Suprapubic skin (tissue), 4 donors: ENCODE results near the gene SERINC5. TPM values are rescaled to one million over a fixed set of nuclear protein-coding genes. Genes with fewer than 3 reads are reported as not detected.
"Not testable (repeated sequence)": the region's sequence is repeated elsewhere in the genome, so short reads cannot be mapped to it uniquely, and the experiment has no call there.

Source experiments
- DNase-seq, 2 donors: peaks; one replicate each; pipeline ENCODE4 v3.0.0-alpha.2; 2019; ENCODE audit warnings: low spot score in 2 of 2
- H3K27ac ChIP-seq: fragments of 200-600 bp; sonication (generic); one replicate; pipeline ENCODE4 v1.5.1; 2019
- H3K27me3 ChIP-seq: fragments of 200-600 bp; sonication (generic); one replicate; pipeline ENCODE4 v1.5.1; 2019
- H3K36me3 ChIP-seq: fragments of 200-600 bp; sonication (generic); one replicate; pipeline ENCODE4 v1.5.1; 2019
- H3K4me1 ChIP-seq: fragments of 200-600 bp; sonication (generic); one replicate; pipeline ENCODE4 v1.5.1; 2019
- H3K4me3 ChIP-seq: fragments of 200-600 bp; sonication (generic); one replicate; pipeline ENCODE4 v1.5.1; 2019; ENCODE audit warnings: mild to moderate bottlenecking
- H3K9me3 ChIP-seq: fragments of 200-600 bp; sonication (generic); one replicate; pipeline ENCODE4 v1.5.1; 2019
- CTCF ChIP-seq, 2 donors: fragments of 200-600 bp in 1 of 2; fragments of 450-650 bp in 1 of 2; sonication (generic) in 1 of 2; IDR thresholded peaks; one replicate each; pipeline ENCODE4 v1.5.1; 2016 to 2019; ENCODE audit warnings: antibody characterized with exemption in 2 of 2, mild to moderate bottlenecking in 1 of 2, moderate library complexity in 1 of 2
- EP300 ChIP-seq: sonication (generic); formaldehyde crosslinking; IDR thresholded peaks from one replicate; pipeline ENCODE4 v1.6.1; 2017; ENCODE audit warnings: antibody characterized with exemption
- POLR2A ChIP-seq, 2 donors: fragments of 450-650 bp; IDR thresholded peaks; one replicate each; pipeline ENCODE4 v1.6.1; 2017; ENCODE audit warnings: antibody characterized with exemption in 2 of 2, mild to moderate bottlenecking in 2 of 2, moderate library complexity in 2 of 2
- POLR2AphosphoS5 ChIP-seq, 3 donors: sonication (generic); formaldehyde crosslinking; IDR thresholded peaks; one replicate each; pipeline ENCODE4 v1.6.1; 2017; ENCODE audit warnings: antibody characterized with exemption in 3 of 3
- WGBS: methylation state at CpG from one replicate; pipeline ENCODE4 v1.1.5; 2018; 5-methylcytosine and 5-hydroxymethylcytosine counted together
- total RNA-seq, 4 donors: library from RNA; depleted of rRNA; stranded (reverse); fragments of >200 nt; gene quantifications; one replicate each; pipeline ENCODE4 v1.1.0, GENCODE V29; 2016

SERINC5 gene
- total RNA-seq, 4 donors from 2014 or later = 53.8 to 68.8 (median 62.5) TPM

- Histone ChIP-seq H3K4me1 (no peaks in the 10 kb centered on the region), H3K4me3 (no peak overlapping the region), H3K27me3 (peaks cover 3% of the 10 kb centered on the region), H3K9me3 (no peaks in the 10 kb centered on the region), H3K36me3 (no peaks in the 10 kb centered on the region), H3K27ac (no peak overlapping the region)
- WGBS = 73% methylated on average over 1 of the region's 1 CpG
- DNase-seq = no peak
- no peak for TF ChIP-seq CTCF (IDR thresholded peaks at IDR 0.05)
These were observed 27.5 kb upstream of the SERINC5 start for GRCh38 chr5:80283360-80283759.

- no peak for TF ChIP-seq CTCF (IDR thresholded peaks at IDR 0.05)
- no peak for DNase-seq
- 65% methylated on average over 3 of the region's 3 CpGs for WGBS
- H3K27me3 ChIP-seq = peaks cover 3% of the 10 kb centered on the region
- no peak overlapping the region for H3K27ac ChIP-seq
- H3K36me3 ChIP-seq = no peaks in the 10 kb centered on the region
- H3K9me3 ChIP-seq = no peaks in the 10 kb centered on the region
- H3K4me1 ChIP-seq = no peaks in the 10 kb centered on the region
- no peak overlapping the region for H3K4me3 ChIP-seq
These were observed 26.2 kb upstream of the SERINC5 start for GRCh38 chr5:80282054-80282453.

GRCh38 chr5:80277191-80277590 lies 21.3 kb upstream of the SERINC5 start:
- Histone ChIP-seq H3K4me3 (no peak overlapping the region), H3K36me3 (no peaks in the 10 kb centered on the region), H3K27me3 (peaks cover 3% of the 10 kb centered on the region), H3K27ac (no peak overlapping the region), H3K9me3 (no peaks in the 10 kb centered on the region), H3K4me1 (no peaks in the 10 kb centered on the region)
- no peak for TF ChIP-seq POLR2AphosphoS5 (IDR thresholded peaks at IDR 0.05)
- no peak for TF ChIP-seq POLR2A (IDR thresholded peaks at IDR 0.05)
- no peak for TF ChIP-seq EP300
- TF ChIP-seq CTCF (IDR thresholded peaks at IDR 0.05) = no peak
- no peak for DNase-seq
- 23% methylated on average over 2 of the region's 2 CpGs for WGBS

- H3K4me3 ChIP-seq = no peak overlapping the region
- TF ChIP-seq POLR2A (IDR thresholded peaks at IDR 0.05) (no peak), POLR2AphosphoS5 (IDR thresholded peaks at IDR 0.05) (no peak)
- no peaks in the 10 kb centered on the region for H3K9me3 ChIP-seq
- no peaks in the 10 kb centered on the region for H3K27me3 ChIP-seq
- no peak for DNase-seq
- no peaks in the 10 kb centered on the region for H3K36me3 ChIP-seq
- no peak overlapping the region for H3K27ac ChIP-seq
- H3K4me1 ChIP-seq = no peaks in the 10 kb centered on the region
These were observed 20.3 kb upstream of the SERINC5 start for GRCh38 chr5:80276186-80276585.

- no peak for DNase-seq
- H3K36me3 ChIP-seq = no peaks in the 10 kb centered on the region
- H3K9me3 ChIP-seq = no peaks in the 10 kb centered on the region
- H3K4me3 ChIP-seq = no peak overlapping the region
- WGBS = 79% methylated on average over 2 of the region's 2 CpGs
- H3K27me3 ChIP-seq = no peaks in the 10 kb centered on the region
- TF ChIP-seq POLR2AphosphoS5 (IDR thresholded peaks at IDR 0.05) (no peak), CTCF (IDR thresholded peaks at IDR 0.05) (no peak), POLR2A (IDR thresholded peaks at IDR 0.05) (no peak)
- no peaks in the 10 kb centered on the region for H3K4me1 ChIP-seq
- H3K27ac ChIP-seq = no peak overlapping the region
These were observed 19.5 kb upstream of the SERINC5 start for GRCh38 chr5:80275347-80275746.

GRCh38 chr5:80270543-80270942 lies 14.7 kb upstream of the SERINC5 start:
- not testable (repeated sequence) for H3K36me3 ChIP-seq, H3K4me1 ChIP-seq, DNase-seq, H3K4me3 ChIP-seq, H3K27me3 ChIP-seq, H3K9me3 ChIP-seq, H3K27ac ChIP-seq
- WGBS = 91% methylated on average over 2 of the region's 2 CpGs
